Panc1 (cell line): ENCODE data around the gene STARD9.

Source experiments
- POLR2AphosphoS5 ChIP-seq: IDR thresholded peaks from 2 replicates; pipeline ENCODE4 v1.6.1; 2012; ENCODE audit warnings: mild to moderate bottlenecking, low read depth, low read length, moderate library complexity
- TF ChIP-seq, protein P1 (sequence below): fragments of 450-650 bp; IDR thresholded peaks from 2 replicates; pipeline ENCODE4 v1.5.1; 2017; ENCODE audit warnings: mild to moderate bottlenecking

DNA sequence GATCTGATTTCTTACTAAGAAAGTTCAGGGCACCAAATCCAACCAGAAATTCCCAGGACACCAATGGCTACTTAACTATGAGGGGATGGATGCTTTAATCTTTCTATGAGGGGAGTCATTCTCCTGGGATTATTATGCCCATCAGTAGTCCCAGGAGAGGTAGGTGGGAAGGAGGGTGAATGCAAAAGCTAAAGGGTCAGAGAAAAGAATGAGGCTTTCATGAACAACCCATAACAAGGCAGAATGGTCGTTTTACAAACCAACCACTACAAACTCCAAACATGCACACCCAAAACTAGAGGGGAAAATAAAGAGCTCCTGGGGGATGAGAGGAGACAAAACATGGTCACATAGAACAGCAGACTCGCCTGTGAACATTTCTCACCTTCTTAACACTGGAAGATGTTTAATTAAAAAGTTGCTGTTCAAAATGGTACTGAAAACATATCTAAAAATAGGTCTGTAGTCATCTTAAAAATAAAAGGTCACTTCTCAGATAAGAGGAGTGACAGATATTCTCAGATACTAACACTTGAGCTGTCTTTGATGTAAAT is 3.7 kb downstream of the STARD9 start:
- TF ChIP-seq, protein P1, sequence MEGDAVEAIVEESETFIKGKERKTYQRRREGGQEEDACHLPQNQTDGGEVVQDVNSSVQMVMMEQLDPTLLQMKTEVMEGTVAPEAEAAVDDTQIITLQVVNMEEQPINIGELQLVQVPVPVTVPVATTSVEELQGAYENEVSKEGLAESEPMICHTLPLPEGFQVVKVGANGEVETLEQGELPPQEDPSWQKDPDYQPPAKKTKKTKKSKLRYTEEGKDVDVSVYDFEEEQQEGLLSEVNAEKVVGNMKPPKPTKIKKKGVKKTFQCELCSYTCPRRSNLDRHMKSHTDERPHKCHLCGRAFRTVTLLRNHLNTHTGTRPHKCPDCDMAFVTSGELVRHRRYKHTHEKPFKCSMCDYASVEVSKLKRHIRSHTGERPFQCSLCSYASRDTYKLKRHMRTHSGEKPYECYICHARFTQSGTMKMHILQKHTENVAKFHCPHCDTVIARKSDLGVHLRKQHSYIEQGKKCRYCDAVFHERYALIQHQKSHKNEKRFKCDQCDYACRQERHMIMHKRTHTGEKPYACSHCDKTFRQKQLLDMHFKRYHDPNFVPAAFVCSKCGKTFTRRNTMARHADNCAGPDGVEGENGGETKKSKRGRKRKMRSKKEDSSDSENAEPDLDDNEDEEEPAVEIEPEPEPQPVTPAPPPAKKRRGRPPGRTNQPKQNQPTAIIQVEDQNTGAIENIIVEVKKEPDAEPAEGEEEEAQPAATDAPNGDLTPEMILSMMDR, result no peak
- no peak for TF ChIP-seq POLR2AphosphoS5
